Loucy (cell line): Measurements from ENCODE around the gene WLS.

Source experiments
- CTCF ChIP-seq: fragments of 200-600 bp; sonication (generic); conservative IDR thresholded peaks from 2 replicates; pipeline ENCODE4 v1.5.1; 2014; ENCODE audit warnings: mild to moderate bottlenecking, antibody characterized with exemption, low read length
- EZH2phosphoT487 ChIP-seq: fragments of 200-600 bp; IDR thresholded peaks from 2 replicates; pipeline ENCODE4 v1.6.1; 2018; ENCODE audit warnings: antibody characterized with exemption, mild to moderate bottlenecking, moderate library complexity, borderline replicate concordance

GRCh38 chr1:68279846-68280245 lies 47.5 kb upstream of the WLS start:
- TF ChIP-seq CTCF (no peak), EZH2phosphoT487 (no peak)
